ENCODE data around the gene PCDHB2.
"Not testable (repeated sequence)": the region's sequence is repeated elsewhere in the genome, so short reads cannot be mapped to it uniquely, and the experiment has no call there.

Gene PCDHB2

GRCh38 chr5:141137346-141137745 is 42.9 kb downstream of the PCDHB2 start:
- not testable (repeated sequence) for DNase-seq

Data from suppressor macrophage treated with lipopolysaccharide for 4 hours (primary cell).